ENCODE results near the gene LRRC73.
A peak's percentile ranks its signal among the peaks of the same experiment; 100 is the strongest.

The LRRC73 gene

DNA sequence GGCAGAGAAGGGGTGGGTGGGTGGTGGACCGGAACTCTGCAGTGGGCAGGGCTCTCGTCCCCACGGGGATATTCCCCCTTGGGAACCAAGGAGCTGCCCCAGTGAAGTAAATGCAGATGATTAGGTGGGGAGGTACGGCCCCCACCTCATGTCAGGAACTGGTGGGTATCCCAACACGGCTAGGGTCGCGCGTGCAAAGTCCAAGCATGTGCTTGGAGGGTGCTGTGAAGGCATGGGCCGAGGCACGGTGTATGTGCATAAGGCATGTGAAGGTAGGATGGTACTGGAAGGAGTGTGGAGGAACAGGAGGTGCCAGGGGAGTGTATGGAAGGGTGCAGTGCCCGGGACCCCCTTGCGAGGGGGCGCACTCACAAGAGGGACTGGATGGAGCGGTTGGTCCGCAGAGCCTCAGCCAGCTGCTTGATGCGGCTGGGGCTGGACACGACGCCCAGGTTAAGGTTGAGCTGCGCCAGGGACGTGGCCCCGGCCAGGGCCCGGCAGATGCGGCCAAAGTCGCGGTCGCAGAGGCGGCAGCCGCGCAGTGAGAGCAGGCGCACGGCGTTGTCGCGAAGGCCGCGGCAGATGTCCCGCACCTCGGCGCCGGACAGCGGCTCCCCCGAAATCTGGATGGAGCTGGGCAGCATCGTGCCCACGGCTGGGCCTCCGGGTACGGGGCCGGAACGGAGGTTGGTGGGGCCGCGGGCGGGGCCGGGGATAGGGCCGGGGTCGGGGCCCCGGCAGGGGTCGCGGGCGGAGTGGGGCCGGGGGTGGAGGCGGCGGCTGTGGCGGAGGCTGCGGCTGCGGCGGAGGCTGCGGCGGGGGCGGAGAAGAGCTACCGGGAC is 783 bp downstream of the LRRC73 start:
- H3K4me3 ChIP-seq (ENCODE audit: low read length), result peak overlapping the region; percentile 49
- DNase-seq (ENCODE audit: low read depth), result no peak

DNA sequence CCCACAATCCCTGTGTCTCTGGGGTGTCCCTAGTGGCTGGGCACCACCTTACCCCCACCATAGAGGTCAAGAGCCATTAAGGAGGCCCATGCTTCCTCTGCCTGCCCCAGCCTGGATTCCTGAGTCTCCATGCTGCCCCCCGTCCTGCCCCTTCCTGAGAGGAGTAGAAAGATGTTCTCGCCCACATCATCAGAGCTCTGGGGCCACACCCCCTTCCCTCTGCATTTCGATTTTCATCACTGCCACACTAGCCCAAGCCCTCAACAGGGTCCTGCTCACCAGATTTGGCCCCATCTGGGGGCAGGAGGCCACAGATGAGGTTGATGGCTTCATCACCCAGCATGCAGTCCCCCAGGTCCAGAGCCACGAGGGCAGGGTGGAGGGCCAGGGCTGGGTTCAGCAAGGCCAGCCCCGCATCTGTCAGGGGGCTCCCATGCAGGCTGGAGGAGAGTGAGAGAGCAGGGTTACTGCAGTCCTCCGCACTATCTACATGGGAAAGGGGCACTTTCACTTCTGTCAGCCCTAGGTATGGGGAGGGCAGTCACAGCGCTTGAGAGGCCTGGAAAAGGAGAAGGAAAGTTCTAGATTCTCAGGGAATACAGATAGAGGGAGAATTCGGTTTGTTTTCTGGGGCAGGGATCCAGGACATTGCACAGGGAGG is 1.5 kb downstream of the LRRC73 start:
- no peak for DNase-seq (ENCODE audit: low read depth)
- H3K4me3 ChIP-seq (ENCODE audit: low read length), result no peak overlapping the region
- TF ChIP-seq, protein P1, sequence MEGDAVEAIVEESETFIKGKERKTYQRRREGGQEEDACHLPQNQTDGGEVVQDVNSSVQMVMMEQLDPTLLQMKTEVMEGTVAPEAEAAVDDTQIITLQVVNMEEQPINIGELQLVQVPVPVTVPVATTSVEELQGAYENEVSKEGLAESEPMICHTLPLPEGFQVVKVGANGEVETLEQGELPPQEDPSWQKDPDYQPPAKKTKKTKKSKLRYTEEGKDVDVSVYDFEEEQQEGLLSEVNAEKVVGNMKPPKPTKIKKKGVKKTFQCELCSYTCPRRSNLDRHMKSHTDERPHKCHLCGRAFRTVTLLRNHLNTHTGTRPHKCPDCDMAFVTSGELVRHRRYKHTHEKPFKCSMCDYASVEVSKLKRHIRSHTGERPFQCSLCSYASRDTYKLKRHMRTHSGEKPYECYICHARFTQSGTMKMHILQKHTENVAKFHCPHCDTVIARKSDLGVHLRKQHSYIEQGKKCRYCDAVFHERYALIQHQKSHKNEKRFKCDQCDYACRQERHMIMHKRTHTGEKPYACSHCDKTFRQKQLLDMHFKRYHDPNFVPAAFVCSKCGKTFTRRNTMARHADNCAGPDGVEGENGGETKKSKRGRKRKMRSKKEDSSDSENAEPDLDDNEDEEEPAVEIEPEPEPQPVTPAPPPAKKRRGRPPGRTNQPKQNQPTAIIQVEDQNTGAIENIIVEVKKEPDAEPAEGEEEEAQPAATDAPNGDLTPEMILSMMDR (conservative IDR thresholded peaks at IDR 0.05; ENCODE audit: low read depth, low read length), result no peak

More for the DNA sequence above, 783 bp downstream of the LRRC73 start:
- TF ChIP-seq, protein P1 (conservative IDR thresholded peaks at IDR 0.05; ENCODE audit: low read depth, low read length), result no peak

DNA sequence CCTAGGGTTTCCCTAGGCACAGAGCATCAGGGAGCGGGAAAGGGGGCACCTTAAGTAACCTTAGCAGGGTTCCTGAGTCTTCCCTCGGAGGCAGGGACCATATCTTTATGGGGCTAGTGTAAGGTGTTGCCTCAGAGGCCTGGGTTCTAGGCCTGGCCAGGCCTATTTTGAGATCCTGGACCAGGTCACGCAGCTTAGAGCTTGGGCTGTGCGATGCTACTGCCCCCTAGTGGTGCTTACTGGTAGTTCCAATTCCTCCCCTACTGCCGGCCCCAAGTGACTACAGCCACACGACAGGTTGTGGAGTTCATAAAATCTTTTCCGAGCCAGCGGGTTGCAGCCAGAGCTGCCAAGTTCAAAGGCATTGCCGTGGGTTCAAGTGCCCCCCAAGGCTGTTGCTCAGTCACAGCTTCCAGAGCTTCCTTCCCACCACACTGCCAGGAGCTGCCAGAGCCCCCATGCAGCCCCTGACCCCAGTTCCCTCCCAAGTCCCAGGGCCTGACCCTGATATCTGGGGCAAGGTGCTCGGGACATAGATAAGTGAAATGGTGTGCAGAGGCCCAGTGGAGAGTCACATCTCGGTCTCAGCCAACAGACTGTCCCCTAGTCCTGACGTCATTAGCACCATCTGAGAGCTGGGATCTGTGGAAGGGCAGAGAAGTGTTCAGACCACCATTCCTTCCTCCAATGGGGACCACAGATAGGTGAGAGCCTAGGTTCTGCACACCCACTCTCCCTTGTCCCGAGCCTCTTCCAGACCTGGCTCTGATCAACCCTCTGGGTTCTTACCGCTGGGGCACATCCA is 3.3 kb downstream of the LRRC73 start:
- H3K4me3 ChIP-seq (ENCODE audit: low read length), result no peak overlapping the region
- TF ChIP-seq, protein P1 (conservative IDR thresholded peaks at IDR 0.05; ENCODE audit: low read depth, low read length), result peak; percentile 97
- no peak for DNase-seq (ENCODE audit: low read depth)

DNA sequence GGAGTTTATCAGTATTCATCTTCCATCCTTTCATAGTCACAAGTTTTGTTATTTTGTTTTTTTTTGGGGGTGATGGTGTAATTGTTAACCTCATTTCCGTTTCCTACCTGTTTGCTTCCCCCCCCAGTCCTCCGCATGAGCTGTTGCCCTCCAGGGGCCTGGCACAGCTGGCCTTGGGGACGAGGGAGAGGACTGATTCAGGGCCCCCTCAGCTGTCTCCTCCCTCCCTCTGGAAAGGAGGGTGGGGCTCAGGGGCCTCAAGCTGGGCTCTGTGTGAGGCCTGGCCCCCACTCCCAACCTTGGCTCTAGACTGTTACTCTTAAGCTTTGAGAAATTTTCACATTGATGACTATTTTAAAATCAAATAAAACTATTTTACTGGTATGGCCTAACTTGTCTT is 4.0 kb downstream of the LRRC73 start:
- TF ChIP-seq, protein P1 (conservative IDR thresholded peaks at IDR 0.05; ENCODE audit: low read depth, low read length), result no peak
- no peak for DNase-seq (ENCODE audit: low read depth)
- no peak overlapping the region for H3K4me3 ChIP-seq (ENCODE audit: low read length)

DNA sequence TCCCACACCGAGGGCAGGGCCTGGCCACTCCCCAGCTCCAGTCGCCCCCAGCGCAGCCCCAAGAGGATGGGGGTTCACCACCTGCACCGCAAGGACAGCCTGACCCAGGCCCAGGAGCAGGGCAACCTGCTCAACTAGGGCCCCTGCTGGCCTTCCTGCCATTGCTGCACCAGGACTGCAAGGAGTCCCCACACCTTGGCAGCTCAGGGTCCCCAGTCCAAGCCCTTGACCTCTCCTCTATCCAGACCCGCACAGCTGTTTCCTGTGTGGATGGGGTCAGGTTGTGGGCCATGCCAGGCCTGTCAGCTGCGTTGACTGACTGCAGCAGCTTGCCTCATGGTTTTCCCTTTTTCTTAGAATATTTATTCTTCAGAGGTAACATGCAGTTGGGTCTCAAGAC is 4.4 kb downstream of the LRRC73 start:
- TF ChIP-seq, protein P1 (conservative IDR thresholded peaks at IDR 0.05; ENCODE audit: low read depth, low read length), result no peak
- H3K4me3 ChIP-seq (ENCODE audit: low read length), result no peak overlapping the region
- DNase-seq (ENCODE audit: low read depth), result no peak

DNA sequence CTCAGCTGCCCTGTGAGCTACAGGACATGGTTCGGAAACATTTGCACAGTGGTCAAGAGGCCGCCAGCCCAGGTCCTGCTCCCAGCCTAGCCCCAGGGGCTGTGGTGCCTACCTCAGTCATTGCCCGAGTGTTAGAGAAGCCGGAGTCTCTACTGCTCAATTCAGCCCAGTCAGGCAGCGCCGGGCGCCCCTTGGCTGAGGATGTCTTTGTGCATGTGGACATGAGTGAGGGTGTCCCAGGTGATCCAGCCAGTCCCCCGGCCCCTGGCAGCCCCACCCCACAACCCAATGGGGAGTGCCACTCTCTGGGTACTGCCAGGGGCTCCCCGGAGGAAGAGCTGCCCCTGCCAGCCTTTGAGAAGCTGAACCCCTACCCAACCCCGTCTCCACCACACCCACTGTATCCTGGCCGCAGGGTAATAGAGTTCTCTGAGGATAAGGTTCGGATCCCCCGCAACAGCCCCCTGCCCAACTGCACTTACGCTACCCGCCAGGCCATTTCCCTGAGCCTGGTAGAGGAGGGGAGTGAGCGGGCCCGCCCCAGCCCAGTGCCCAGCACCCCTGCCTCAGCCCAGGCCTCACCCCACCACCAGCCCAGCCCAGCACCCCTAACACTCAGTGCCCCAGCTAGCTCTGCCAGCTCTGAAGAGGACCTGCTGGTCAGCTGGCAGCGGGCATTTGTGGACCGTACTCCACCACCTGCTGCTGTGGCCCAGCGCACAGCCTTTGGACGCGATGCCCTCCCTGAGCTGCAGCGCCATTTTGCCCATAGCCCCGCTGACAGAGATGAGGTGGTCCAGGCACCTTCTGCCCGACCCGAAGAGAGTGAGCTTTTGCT is 5.2 kb downstream of the LRRC73 start:
- H3K4me3 ChIP-seq (ENCODE audit: low read length), result no peak overlapping the region
- no peak for DNase-seq (ENCODE audit: low read depth)
- TF ChIP-seq, protein P1 (conservative IDR thresholded peaks at IDR 0.05; ENCODE audit: low read depth, low read length), result no peak
